Upper lobe of left lung (tissue), 4 donors: ENCODE measurements around the gene PAPSS1.

Source experiments
- CTCF ChIP-seq, 6 experiments: fragments of 450-650 bp in 4 of 6; fragments of 200-600 bp in 2 of 6; sonication (generic) in 2 of 6; IDR thresholded peaks; one replicate each; pipeline ENCODE4 v1.5.1; 2016 to 2019; ENCODE audit warnings: antibody characterized with exemption in 6 of 6
- POLR2A ChIP-seq, 4 donors: fragments of 450-650 bp; IDR thresholded peaks; one replicate each; pipeline ENCODE4 v1.5.1; 2016 to 2017; ENCODE audit warnings: antibody characterized with exemption in 4 of 4, mild to moderate bottlenecking in 2 of 4
- POLR2AphosphoS5 ChIP-seq, 2 donors: sonication (generic); formaldehyde crosslinking; IDR thresholded peaks; one replicate each; pipeline ENCODE4 v1.5.1; 2017; ENCODE audit warnings: antibody characterized with exemption in 2 of 2

DNA sequence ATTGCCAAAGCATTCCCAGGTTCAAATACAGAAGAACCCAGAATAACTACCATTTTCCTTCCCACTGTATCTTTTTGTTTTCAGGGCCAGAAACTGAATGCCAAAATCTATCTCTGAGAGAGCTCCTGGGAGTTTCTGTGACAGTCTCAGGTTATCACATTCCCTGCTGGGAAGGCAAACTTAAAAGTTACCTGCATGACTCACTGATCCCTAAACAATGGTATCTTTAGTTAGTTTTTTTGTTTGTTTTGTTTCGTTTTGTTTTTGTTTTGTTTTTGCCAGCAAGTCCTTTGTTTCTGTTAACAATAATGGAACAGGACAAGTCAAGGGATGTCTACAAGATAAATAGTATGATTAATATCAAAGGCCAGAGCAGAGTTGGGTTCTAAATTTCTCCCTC, 34.3 kb downstream of the PAPSS1 start:
- no peak for TF ChIP-seq CTCF (IDR thresholded peaks at IDR 0.05)
- TF ChIP-seq POLR2AphosphoS5 (IDR thresholded peaks at IDR 0.05) = no peak
- no peak for TF ChIP-seq POLR2A (IDR thresholded peaks at IDR 0.05)
